COLO829 (cell line): ENCODE measurements around the gene MICAL3.

Experiments used
- DNase-seq: peaks from one replicate; pipeline ENCODE4 v3.0.0; 2012; ENCODE audit warnings: low spot score

The MICAL3 gene

GRCh38 chr22:17788528-17789378 is 235.6 kb downstream of the MICAL3 start:
- DNase-seq, result no peak

- DNase-seq, result no peak
Measured at GRCh38 chr22:17787716-17788330, 236.5 kb downstream of the MICAL3 start.

GRCh38 chr22:17787241-17787640 is 237.1 kb downstream of the MICAL3 start:
- DNase-seq, result no peak

GRCh38 chr22:17786435-17787161 is 237.8 kb downstream of the MICAL3 start:
- peak; percentile 49 for DNase-seq

GRCh38 chr22:17785185-17786184 is 238.9 kb downstream of the MICAL3 start:
- DNase-seq, result peak; percentile 53

- DNase-seq, result no peak
Measured at GRCh38 chr22:17784776-17785175, 239.6 kb downstream of the MICAL3 start.

- no peak for DNase-seq
Measured at GRCh38 chr22:17783773-17784480, 240.4 kb downstream of the MICAL3 start.

- DNase-seq, result no peak
Measured at GRCh38 chr22:17783312-17783711, 241.0 kb downstream of the MICAL3 start.

GRCh38 chr22:17782621-17783020 is 241.7 kb downstream of the MICAL3 start:
- DNase-seq, result no peak

GRCh38 chr22:17782158-17782557 is 242.2 kb downstream of the MICAL3 start:
- DNase-seq, result no peak

- DNase-seq, result no peak
Measured at GRCh38 chr22:17781319-17782031, 242.9 kb downstream of the MICAL3 start.

GRCh38 chr22:17780741-17781318 is 243.5 kb downstream of the MICAL3 start:
- DNase-seq, result no peak

GRCh38 chr22:17780116-17780740 is 244.1 kb downstream of the MICAL3 start:
- DNase-seq, result no peak

- DNase-seq, result no peak
Measured at GRCh38 chr22:17779286-17780115, 244.9 kb downstream of the MICAL3 start.

- DNase-seq, result no peak
Measured at GRCh38 chr22:17778412-17778976, 245.9 kb downstream of the MICAL3 start.

- no peak for DNase-seq
Measured at GRCh38 chr22:17777717-17778044, 246.7 kb downstream of the MICAL3 start.

- no peak for DNase-seq
Measured at GRCh38 chr22:17777005-17777716, 247.2 kb downstream of the MICAL3 start.
